SH-SY5Y (cell line): ENCODE results near the gene MACF1.

Experiments
- GATA2 ChIP-seq: IDR thresholded peaks from 2 replicates; pipeline ENCODE4 v1.6.1; 2011; ENCODE audit warnings: mild to moderate bottlenecking, low read depth, low read length
- GATA3 ChIP-seq: IDR thresholded peaks from 2 replicates; pipeline ENCODE4 v1.6.1; 2011; ENCODE audit warnings: low read depth, mild to moderate bottlenecking, low read length, moderate library complexity

DNA sequence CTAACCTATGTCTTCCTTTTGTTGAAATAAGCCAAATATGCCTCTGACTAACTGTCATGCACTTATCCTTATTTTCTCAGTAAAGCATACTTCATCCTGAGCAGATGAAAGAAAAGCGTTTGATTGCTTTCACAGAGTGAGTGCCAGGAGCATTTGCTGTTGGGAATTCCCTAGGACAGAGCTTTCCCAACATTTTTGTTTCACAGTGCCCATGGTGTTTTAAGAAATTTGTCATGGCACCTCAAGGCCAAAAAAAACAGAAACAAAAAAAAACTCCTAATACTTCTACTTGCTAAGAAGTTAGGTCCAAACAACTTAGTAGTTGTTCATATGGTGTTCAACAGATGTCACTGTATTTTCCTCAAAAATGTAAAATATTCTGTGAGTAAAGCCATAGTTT lies 166.1 kb downstream of the MACF1 start:
- TF ChIP-seq GATA2 (no peak), GATA3 (no peak)
